ENCODE results near the gene ARMC2. TPM values are rescaled to one million over a fixed set of nuclear protein-coding genes. Genes with fewer than 3 reads are reported as not detected.
A peak's percentile ranks its signal among the peaks of the same experiment; 100 is the strongest.

Gene ARMC2
- polyA plus RNA-seq, 1 of the 3 experiments (the other 2 are of a cell fraction), result 2.4 TPM

DNA sequence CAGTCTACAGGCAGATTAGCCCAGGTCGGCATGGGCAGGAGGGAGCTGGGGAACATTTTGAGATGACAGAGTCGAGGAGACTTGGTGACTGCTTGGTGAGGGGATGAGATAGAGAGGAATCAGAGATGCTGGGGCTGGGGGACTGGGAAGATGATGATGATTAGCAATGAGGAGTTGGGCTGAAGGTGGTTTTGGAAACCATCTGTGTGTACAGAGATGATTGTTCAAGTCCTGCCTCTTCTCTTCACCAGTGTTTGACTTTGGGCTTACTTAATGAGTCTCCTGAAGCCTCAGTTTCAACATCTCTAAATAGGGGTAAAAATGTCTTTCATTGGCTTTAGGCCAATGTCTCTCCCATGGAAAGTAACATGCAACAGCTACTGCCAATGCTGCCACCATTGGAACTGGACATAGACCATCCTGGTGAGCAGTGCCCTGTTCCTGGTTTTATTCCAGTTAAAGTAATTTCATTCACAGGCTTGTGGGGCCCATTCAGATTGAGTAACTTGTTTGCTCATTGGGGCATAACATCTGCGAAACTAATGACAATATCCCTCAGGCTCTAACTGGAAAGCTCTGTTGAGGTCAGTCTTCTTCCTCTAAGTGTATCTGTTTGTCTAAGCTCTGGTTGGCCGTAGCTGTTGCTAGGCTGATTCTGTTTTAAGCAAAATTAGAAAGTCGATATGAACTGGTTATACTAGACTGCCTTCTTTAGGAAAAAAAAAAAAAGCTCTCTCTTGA is 99.1 kb downstream of the ARMC2 start:
- Histone ChIP-seq H2AFZ (ENCODE audit: low read depth) (no peak overlapping the region), H4K20me1 (ENCODE audit: insufficient read depth) (no peaks in the 10 kb centered on the region), H3K4me2 (no peak overlapping the region), H3K9me3 (no peaks in the 10 kb centered on the region), H3K9me2 (no peaks in the 10 kb centered on the region), H3K9ac (no peak overlapping the region), H3K4me1 (ENCODE audit: control insufficient read depth in 1 of 2, insufficient read depth in 2 of 2, low read depth in 1 of 2, low read length in 1 of 2) (peaks cover 5 to 55% of the 10 kb centered on the region in 2 experiments; a peak in 3 of 4 replicates), H3K27ac (ENCODE audit: low read depth in 2 of 2, low read length in 1 of 2) (peak overlapping the region in 1 of 2 experiments; percentile 100; a peak in 2 of 4 replicates), H3K27me3 (ENCODE audit: insufficient read depth) (no peaks in the 10 kb centered on the region), H3K36me3 (replicated peaks in 1 of 2; ENCODE audit: control insufficient read depth in 1 of 2, insufficient read depth in 2 of 2, low read length in 1 of 2) (no peaks in the 10 kb centered on the region), H3F3A (replicated peaks; ENCODE audit: insufficient read depth) (no peaks in the 10 kb centered on the region), H3K79me2 (ENCODE audit: insufficient read depth) (no peaks in the 10 kb centered on the region), H3K4me3 (ENCODE audit: low read depth in 2 of 2, low read length in 1 of 2) (no peak overlapping the region)
- no peak for TF ChIP-seq YY1 (IDR thresholded peaks at IDR 0.05; ENCODE audit: low read depth)
- TF ChIP-seq TCF12 (IDR thresholded peaks at IDR 0.05), result no peak
- TF ChIP-seq CHD2 (IDR thresholded peaks at IDR 0.05; ENCODE audit: low read length, partially characterized antibody), result peak; percentile 39
- TF ChIP-seq GATA2 (CRISPR knock-in tag; IDR thresholded peaks at IDR 0.05), result 0 out of 2 replicates have a peak, but pooled peaks have one; percentile 34
- TF ChIP-seq, protein P1, sequence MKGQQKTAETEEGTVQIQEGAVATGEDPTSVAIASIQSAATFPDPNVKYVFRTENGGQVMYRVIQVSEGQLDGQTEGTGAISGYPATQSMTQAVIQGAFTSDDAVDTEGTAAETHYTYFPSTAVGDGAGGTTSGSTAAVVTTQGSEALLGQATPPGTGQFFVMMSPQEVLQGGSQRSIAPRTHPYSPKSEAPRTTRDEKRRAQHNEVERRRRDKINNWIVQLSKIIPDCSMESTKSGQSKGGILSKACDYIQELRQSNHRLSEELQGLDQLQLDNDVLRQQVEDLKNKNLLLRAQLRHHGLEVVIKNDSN (IDR thresholded peaks at IDR 0.05; ENCODE audit: borderline replicate concordance, low read depth), result no peak
- peak; percentile 47; the same call in 1 of the 2 replicates for TF ChIP-seq MXI1 (IDR thresholded peaks at IDR 0.05; ENCODE audit: low read depth, low read length)
- TF ChIP-seq RCOR1 (IDR thresholded peaks at IDR 0.05; ENCODE audit: low read length), result peak; percentile 38; the same call in 1 of the 2 replicates
- peak; percentile 97 for TF ChIP-seq RFX5 (IDR thresholded peaks at IDR 0.05; ENCODE audit: low read length)
- TF ChIP-seq EP300 (IDR thresholded peaks at IDR 0.05; ENCODE audit: borderline replicate concordance in 1 of 2, low read depth in 1 of 2, low read length in 1 of 2), result peak in 1 of 2 experiments; percentile 95; a peak in 2 of 4 replicates
- POLR2A ChIA-PET, result interaction anchor here (0.9 to 1.2 kb wide), 2 partner anchors 147 to 148 kb away, joined by 3 to 6 read pairs; partner anchors contain the start of gene SESN1
- 63% methylated on average over 5 of the region's 5 CpGs for WGBS (ENCODE audit: low lambda C conversion rate)
- peak; percentile 75 for DNase-seq
- CTCF ChIA-PET, result interaction anchor here (0.7 to 2.4 kb wide), 5 partner anchors 9 to 405 kb away, joined by 3 to 6 read pairs (median 3); no protein-coding TSS in a partner anchor

DNA sequence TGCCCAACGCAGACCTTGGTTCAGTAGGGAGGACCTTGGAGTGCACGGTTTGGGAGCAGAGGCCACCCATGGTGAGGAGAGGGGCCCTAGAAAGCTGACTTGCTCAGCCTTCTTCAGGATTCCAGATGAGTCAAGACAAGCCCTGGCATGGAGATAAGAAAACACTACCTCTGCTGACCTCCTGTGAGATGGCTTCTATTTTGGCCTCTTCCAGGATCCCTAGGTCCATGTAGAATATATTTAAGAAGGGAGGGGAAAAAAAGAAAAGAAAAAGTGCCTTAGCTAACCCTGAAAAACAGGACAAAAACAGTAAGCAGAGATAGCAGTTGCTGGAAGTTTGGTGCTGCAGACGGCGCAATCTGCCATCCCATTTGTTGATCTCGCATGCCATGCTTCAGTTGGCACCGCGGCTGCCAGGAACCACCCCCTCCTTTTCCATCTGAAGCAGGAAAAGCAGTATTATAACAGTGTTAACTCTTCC is 100.0 kb downstream of the ARMC2 start:
- H4K20me1 ChIP-seq (ENCODE audit: insufficient read depth), result no peaks in the 10 kb centered on the region
- no peak overlapping the region for H3K9ac ChIP-seq
- no peaks in the 10 kb centered on the region for H3K79me2 ChIP-seq (ENCODE audit: insufficient read depth)
- TF ChIP-seq RCOR1 (IDR thresholded peaks at IDR 0.05; ENCODE audit: low read length) (peak; percentile 18; the same call in 1 of the 2 replicates), TEAD4 (IDR thresholded peaks at IDR 0.05; ENCODE audit: borderline replicate concordance, insufficient read depth) (no peak), MXI1 (IDR thresholded peaks at IDR 0.05; ENCODE audit: low read depth, low read length) (peak; percentile 49; the same call in 1 of the 2 replicates), FOSL2 (IDR thresholded peaks at IDR 0.05; ENCODE audit: borderline replicate concordance, low read depth) (no peak), JUND (IDR thresholded peaks at IDR 0.05) (no peak), CHD2 (IDR thresholded peaks at IDR 0.05; ENCODE audit: low read length, partially characterized antibody) (peak; percentile 28), TCF12 (IDR thresholded peaks at IDR 0.05) (no peak), EP300 (IDR thresholded peaks at IDR 0.05; ENCODE audit: borderline replicate concordance in 1 of 2, low read depth in 1 of 2, low read length in 1 of 2) (0 out of 4 replicates have a peak, but pooled peaks of 1 of the 2 experiments have one; percentile 43), RAD21 (IDR thresholded peaks at IDR 0.05; ENCODE audit: low read length) (peak; percentile 20; the same call in 1 of the 2 replicates), GATA2 (CRISPR knock-in tag; IDR thresholded peaks at IDR 0.05) (0 out of 2 replicates have a peak, but pooled peaks have one; percentile 17), RFX5 (IDR thresholded peaks at IDR 0.05; ENCODE audit: low read length) (peak; percentile 42; the same call in 1 of the 2 replicates)
- TF ChIP-seq, protein P2, sequence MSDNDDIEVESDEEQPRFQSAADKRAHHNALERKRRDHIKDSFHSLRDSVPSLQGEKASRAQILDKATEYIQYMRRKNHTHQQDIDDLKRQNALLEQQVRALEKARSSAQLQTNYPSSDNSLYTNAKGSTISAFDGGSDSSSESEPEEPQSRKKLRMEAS (IDR thresholded peaks at IDR 0.05; ENCODE audit: low read depth), result no peak
- H3K4me2 ChIP-seq, result no peak overlapping the region
- H3K9me3 ChIP-seq, result no peaks in the 10 kb centered on the region
- H3K27ac ChIP-seq (ENCODE audit: low read depth in 2 of 2, low read length in 1 of 2), result peak overlapping the region in 1 of 2 experiments; percentile 100; a peak in 2 of 4 replicates
- H3K27me3 ChIP-seq (ENCODE audit: insufficient read depth), result no peaks in the 10 kb centered on the region
- no peaks in the 10 kb centered on the region for H3F3A ChIP-seq (replicated peaks; ENCODE audit: insufficient read depth)
- peaks cover 5 to 55% of the 10 kb centered on the region in 2 experiments; a peak in 3 of 4 replicates for H3K4me1 ChIP-seq (ENCODE audit: control insufficient read depth in 1 of 2, insufficient read depth in 2 of 2, low read depth in 1 of 2, low read length in 1 of 2)
- WGBS (ENCODE audit: low lambda C conversion rate), result 76% methylated on average over 6 of the region's 7 CpGs
- no peak overlapping the region for H2AFZ ChIP-seq (ENCODE audit: low read depth)
- ChIA-PET CTCF (interaction anchor here (0.7 to 1.5 kb wide), 5 partner anchors 44 to 406 kb away, joined by 3 to 6 read pairs (median 3); no protein-coding TSS in a partner anchor), POLR2A (interaction anchor here (1.2 kb wide), 1 partner anchor 149 kb away, joined by 6 read pairs; no protein-coding TSS in a partner anchor)
- H3K9me2 ChIP-seq, result no peaks in the 10 kb centered on the region
- H3K4me3 ChIP-seq (ENCODE audit: low read depth in 2 of 2, low read length in 1 of 2), result no peak overlapping the region
- DNase-seq, result peak; percentile 70
- no peaks in the 10 kb centered on the region for H3K36me3 ChIP-seq (replicated peaks in 1 of 2; ENCODE audit: control insufficient read depth in 1 of 2, insufficient read depth in 2 of 2, low read length in 1 of 2)
